Right atrium auricular region (tissue), 2 donors: ENCODE results near the gene TFF1. TPM values are rescaled to one million over a fixed set of nuclear protein-coding genes. Genes with fewer than 3 reads are reported as not detected.

ENCODE experiments used
- DNase-seq: peaks from one replicate; pipeline ENCODE4 v3.0.0-alpha.2; 2019; ENCODE audit warnings: low spot score
- H3K27ac ChIP-seq, 2 donors: fragments of 200-600 bp; sonication (generic); 1 replicate in 1 of 2; 2 replicates in 1 of 2; pipeline ENCODE4 v1.5.1; 2016 to 2019
- H3K27me3 ChIP-seq, 2 donors: fragments of 200-600 bp; sonication (generic); one replicate each; pipeline versions ENCODE4 v1.5.1 to v1.6.0; 2017 to 2019
- H3K36me3 ChIP-seq: fragments of 200-600 bp; sonication (generic); one replicate; pipeline ENCODE4 v1.5.1; 2016
- H3K4me1 ChIP-seq, 2 donors: fragments of 200-600 bp; sonication (generic); one replicate each; pipeline versions ENCODE4 v1.5.1 to v1.6.0; 2017 to 2019
- H3K4me3 ChIP-seq, 2 donors: fragments of 200-600 bp; sonication (generic); 1 replicate in 1 of 2; 2 replicates in 1 of 2; pipeline ENCODE4 v1.5.1; 2017 to 2019; ENCODE audit warnings: mild to moderate bottlenecking in 1 of 2, moderate library complexity in 1 of 2
- H3K9me3 ChIP-seq, 2 donors: fragments of 200-600 bp; sonication (generic); one replicate each; pipeline ENCODE4 v1.5.1; 2019
- total RNA-seq, 2 donors: library from RNA; depleted of rRNA; stranded (reverse); fragments of >200 nt; gene quantifications; one replicate each; pipeline ENCODE4 v1.1.0, GENCODE V29; 2016
- TF ChIP-seq, protein P1 (sequence below), 2 donors: fragments of 200-600 bp; sonication (generic); IDR thresholded peaks; one replicate each; pipeline ENCODE4 v1.5.1; 2019; ENCODE audit warnings: antibody characterized with exemption in 2 of 2

The TFF1 gene
- total RNA-seq, 2 donors from 2014 or later, result not detected

DNA sequence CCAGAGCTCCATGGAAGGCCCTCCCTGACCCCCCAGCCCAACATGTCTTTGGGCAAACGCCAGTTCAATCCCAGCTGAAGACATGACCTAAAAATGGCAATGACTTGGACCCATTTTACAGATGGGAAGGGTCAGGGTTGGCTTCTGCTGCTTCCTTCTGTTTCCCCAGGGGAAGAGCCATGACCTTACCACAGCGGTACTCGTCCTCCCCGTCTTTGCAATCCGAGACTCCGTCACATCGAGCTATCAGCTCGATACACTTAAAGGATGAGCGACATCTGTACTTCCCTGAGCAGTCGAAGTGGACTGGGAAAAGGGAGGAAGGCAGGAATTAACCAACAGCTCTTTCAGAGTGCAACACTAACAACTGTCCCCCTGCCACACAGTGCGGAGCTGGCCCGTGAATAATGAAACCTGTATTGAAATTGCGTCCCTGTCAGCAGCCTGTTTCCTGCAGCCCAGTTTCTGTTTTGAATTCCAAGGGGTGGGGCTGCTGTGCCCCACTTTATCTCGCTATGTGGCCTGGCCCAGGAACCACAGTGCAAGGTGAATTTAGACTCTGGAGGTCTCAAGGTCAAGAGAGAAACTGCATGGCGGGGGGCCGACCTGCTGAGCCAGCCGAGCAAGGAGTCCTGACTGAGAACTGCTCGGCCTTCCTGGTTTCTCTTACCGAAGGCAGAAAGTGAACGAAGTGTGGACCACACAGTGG, 22.6 kb upstream of the TFF1 start:
- Histone ChIP-seq H3K36me3 (no peaks in the 10 kb centered on the region), H3K4me1 (no peaks in the 10 kb centered on the region), H3K27ac (no peak overlapping the region), H3K27me3 (no peaks in the 10 kb centered on the region), H3K9me3 (no peaks in the 10 kb centered on the region), H3K4me3 (no peak overlapping the region)
- TF ChIP-seq, protein P1, sequence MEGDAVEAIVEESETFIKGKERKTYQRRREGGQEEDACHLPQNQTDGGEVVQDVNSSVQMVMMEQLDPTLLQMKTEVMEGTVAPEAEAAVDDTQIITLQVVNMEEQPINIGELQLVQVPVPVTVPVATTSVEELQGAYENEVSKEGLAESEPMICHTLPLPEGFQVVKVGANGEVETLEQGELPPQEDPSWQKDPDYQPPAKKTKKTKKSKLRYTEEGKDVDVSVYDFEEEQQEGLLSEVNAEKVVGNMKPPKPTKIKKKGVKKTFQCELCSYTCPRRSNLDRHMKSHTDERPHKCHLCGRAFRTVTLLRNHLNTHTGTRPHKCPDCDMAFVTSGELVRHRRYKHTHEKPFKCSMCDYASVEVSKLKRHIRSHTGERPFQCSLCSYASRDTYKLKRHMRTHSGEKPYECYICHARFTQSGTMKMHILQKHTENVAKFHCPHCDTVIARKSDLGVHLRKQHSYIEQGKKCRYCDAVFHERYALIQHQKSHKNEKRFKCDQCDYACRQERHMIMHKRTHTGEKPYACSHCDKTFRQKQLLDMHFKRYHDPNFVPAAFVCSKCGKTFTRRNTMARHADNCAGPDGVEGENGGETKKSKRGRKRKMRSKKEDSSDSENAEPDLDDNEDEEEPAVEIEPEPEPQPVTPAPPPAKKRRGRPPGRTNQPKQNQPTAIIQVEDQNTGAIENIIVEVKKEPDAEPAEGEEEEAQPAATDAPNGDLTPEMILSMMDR (IDR thresholded peaks at IDR 0.05), result no peak
- DNase-seq, result no peak

DNA sequence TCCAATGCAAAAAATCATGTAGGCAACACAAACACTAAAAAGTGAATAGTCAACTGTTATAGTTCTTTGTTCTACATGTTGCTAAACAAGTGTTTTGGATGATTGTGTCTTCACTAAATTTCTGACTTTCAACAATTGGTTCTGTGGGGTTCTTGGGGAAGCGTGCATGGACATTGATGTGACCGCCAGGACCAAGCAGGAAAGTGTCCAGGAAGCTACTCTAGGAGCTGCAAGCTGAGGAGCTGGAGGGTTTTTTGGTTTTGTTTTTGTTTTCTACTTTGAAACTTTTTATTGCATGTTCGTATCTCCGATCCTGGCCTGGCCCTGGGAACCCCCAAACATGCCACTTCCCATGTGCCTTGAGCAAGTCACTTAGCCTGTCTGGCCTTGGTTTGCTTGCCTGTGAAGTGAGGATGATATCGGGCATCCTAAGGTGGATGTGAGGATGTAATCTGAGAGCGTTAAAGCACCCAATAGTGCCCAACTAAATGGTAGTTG, 21.6 kb upstream of the TFF1 start:
- Histone ChIP-seq H3K36me3 (no peaks in the 10 kb centered on the region), H3K4me1 (no peaks in the 10 kb centered on the region), H3K27ac (no peak overlapping the region), H3K9me3 (no peaks in the 10 kb centered on the region), H3K27me3 (no peaks in the 10 kb centered on the region), H3K4me3 (no peak overlapping the region)
- DNase-seq, result no peak
- TF ChIP-seq, protein P1 (IDR thresholded peaks at IDR 0.05), result no peak

DNA sequence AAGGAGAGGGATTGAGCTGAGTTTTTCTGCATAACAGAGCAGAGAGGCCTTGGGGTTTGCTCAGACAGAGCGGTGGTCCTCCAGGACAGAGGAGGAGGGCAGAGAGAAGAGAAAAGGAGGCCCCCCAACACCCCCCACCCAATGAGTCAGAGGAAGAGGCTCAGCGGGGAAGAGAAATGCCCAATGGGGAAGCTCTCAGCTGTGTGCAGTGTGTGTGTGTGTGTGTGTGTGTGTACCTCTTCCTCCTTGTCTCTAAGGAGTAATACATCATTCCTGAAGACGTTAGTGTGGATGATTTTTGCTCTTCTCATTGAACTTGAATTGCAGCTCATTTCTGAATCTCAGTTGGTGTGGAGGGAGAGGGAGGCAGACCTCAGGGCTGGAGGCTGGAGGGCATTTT, 20.8 kb upstream of the TFF1 start:
- H3K4me1 ChIP-seq, result no peaks in the 10 kb centered on the region
- no peaks in the 10 kb centered on the region for H3K27me3 ChIP-seq
- H3K27ac ChIP-seq, result no peak overlapping the region
- no peaks in the 10 kb centered on the region for H3K36me3 ChIP-seq
- H3K9me3 ChIP-seq, result peaks cover 0 to 3% of the 10 kb centered on the region in 2 donors
- TF ChIP-seq, protein P1 (IDR thresholded peaks at IDR 0.05), result no peak
- H3K4me3 ChIP-seq, result no peak overlapping the region
- no peak for DNase-seq

DNA sequence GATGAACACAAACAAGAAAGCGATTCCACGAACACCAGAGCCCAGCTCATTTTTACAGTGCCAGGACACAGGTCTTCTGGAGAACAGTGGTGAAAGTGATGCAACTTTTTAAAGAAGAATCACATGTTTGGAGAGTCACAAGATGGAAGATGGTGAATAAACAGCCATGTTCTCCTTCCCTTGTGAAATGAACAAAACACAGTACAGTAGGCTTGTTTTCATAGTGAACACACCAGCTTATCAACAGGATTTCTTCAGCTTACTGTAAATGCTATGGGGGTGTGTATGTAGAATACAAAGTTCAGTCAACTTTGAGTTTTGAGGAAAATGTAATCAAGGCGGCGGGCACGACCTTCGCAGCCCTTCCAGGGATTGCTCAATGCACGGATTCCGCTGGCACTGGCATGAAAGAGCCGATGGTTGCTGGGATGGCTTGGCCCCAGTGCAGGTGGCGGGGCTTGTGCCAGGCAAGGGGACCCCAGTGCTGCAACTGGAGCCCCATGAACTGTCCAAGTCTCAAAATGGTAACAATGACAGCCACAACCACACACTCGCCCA, 19.8 kb upstream of the TFF1 start:
- TF ChIP-seq, protein P1 (IDR thresholded peaks at IDR 0.05), result no peak
- no peaks in the 10 kb centered on the region for H3K4me1 ChIP-seq
- no peaks in the 10 kb centered on the region for H3K36me3 ChIP-seq
- no peak overlapping the region for H3K27ac ChIP-seq
- no peaks in the 10 kb centered on the region for H3K27me3 ChIP-seq
- DNase-seq, result no peak
- H3K4me3 ChIP-seq, result no peak overlapping the region
- H3K9me3 ChIP-seq, result peaks cover 0 to 14% of the 10 kb centered on the region in 2 donors

DNA sequence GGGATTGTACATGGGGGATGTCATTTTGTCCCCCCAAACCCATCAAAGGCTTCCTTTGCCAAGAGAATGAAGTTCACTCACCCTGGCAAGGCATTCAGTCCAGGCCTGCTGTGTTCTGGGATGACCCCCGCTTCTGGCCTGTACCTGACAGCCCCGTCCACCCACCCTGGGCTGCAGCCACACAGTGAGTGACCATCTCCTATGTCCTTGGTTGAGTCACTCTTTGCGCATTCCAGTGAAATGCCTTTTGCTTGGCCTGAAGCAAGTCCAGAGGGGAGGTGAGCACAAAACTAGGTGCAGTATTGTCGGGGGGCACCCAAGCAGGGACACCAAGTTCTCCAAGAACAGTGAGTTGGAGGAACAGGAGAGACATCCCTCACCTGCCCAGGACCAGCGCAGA, 19.3 kb upstream of the TFF1 start:
- Histone ChIP-seq H3K36me3 (no peaks in the 10 kb centered on the region), H3K9me3 (peaks cover 0 to 15% of the 10 kb centered on the region in 2 donors), H3K4me3 (no peak overlapping the region), H3K27ac (no peak overlapping the region), H3K27me3 (no peaks in the 10 kb centered on the region), H3K4me1 (no peaks in the 10 kb centered on the region)
- no peak for DNase-seq
- TF ChIP-seq, protein P1 (IDR thresholded peaks at IDR 0.05), result no peak
